SK-N-MC (cell line): ENCODE measurements around the gene POLR3E.
"Not testable (repeated sequence)": the region's sequence is repeated elsewhere in the genome, so short reads cannot be mapped to it uniquely, and the experiment has no call there.

Experiments used
- DNase-seq: peaks from one replicate; pipeline ENCODE4 v3.0.0-alpha.2; 2011; ENCODE audit warnings: low read depth, low spot score
- H3K27ac ChIP-seq: fragments of 200-600 bp; sonication (generic); 2 replicates; pipeline ENCODE4 v1.5.1; 2016; ENCODE audit warnings: mixed run types
- H3K36me3 ChIP-seq: fragments of 200-600 bp; sonication (generic); 2 replicates; pipeline ENCODE4 v1.6.1; 2017; ENCODE audit warnings: antibody characterized with exemption, low read length, mixed read lengths; ENCODE audit not compliant: insufficient read depth
- H3K4me3 ChIP-seq: fragments of 200-600 bp; sonication (generic); 2 replicates; pipeline ENCODE4 v1.5.1; 2016
- H3K9ac ChIP-seq: fragments of 200-600 bp; sonication (generic); 2 replicates; pipeline ENCODE4 v1.8.0; 2017; ENCODE audit warnings: mixed run types, mixed read lengths; ENCODE audit not compliant: insufficient read length
- H3K9me3 ChIP-seq: fragments of 200-600 bp; sonication (generic); 2 replicates; pipeline ENCODE4 v1.6.1; 2017; ENCODE audit warnings: low read depth, mild to moderate bottlenecking, antibody characterized with exemption, low read length, moderate library complexity, mixed read lengths
- EZH2 ChIP-seq: fragments of 200-600 bp; sonication (generic); IDR thresholded peaks from one replicate; pipeline ENCODE4 v1.6.1; 2017; ENCODE audit warnings: antibody characterized with exemption
- FOXP2 ChIP-seq: optimal IDR thresholded peaks from 2 replicates; pipeline ENCODE3; 2011; ENCODE audit warnings: mild to moderate bottlenecking, moderate library complexity; ENCODE audit not compliant: insufficient read depth; ENCODE audit errors: extremely low read length, control extremely low read depth
- POLR2AphosphoS5 ChIP-seq: IDR thresholded peaks from 2 replicates; pipeline ENCODE4 v1.6.1; 2012; ENCODE audit warnings: mild to moderate bottlenecking, low read depth, low read length, borderline replicate concordance

POLR3E gene

DNA sequence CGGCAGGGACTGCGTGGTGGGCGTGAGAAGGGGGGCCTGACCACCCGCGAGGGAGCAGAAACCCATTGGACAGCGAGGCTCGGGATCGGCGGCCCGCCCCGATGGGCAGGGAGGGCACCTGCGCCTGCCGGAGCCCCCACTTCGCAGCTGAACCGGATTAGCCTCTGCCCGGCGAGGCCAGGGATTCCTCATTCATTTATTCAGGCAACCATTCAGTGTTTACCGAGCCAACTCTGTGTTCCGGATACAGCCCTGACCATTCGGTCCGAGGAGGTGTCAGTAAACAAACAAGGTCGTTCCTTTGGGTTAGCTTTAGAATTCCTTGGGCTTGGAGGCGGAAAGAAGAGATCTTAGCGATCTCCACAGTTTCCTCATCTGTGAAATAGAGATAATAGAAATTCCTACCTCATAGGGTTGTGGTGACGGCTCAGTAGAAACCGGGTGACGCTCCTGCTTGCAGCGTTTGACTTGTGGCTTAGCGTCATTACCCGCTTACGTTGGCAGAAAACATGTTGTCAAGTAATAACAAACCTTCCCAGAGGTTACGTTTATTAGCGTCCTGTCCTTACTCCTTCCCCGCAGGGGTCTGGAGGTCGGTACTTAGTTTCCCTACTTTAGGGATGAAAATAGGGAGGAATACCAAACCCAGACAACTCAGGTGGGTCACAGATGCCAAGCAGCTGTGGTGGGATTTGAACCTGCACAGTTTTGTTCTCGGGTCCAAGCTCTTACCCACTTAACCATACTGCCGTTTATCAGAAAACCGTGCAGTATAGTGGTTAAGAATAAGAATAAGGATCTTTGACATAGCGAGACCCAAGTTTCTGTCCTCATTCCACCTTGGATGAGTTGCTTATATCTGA is 893 bp downstream of the POLR3E start:
- peak overlapping the region; percentile 85 for H3K27ac ChIP-seq
- TF ChIP-seq EZH2 (no peak), POLR2AphosphoS5 (peak; percentile 97), FOXP2 (no peak)
- H3K36me3 ChIP-seq, result peaks cover 7% of the 10 kb centered on the region; the same call in 1 of the 2 replicates
- peak overlapping the region; percentile 85 for H3K4me3 ChIP-seq
- DNase-seq, result peak; percentile 87
- no peaks in the 10 kb centered on the region for H3K9me3 ChIP-seq
- peak overlapping the region; percentile 95 for H3K9ac ChIP-seq

DNA sequence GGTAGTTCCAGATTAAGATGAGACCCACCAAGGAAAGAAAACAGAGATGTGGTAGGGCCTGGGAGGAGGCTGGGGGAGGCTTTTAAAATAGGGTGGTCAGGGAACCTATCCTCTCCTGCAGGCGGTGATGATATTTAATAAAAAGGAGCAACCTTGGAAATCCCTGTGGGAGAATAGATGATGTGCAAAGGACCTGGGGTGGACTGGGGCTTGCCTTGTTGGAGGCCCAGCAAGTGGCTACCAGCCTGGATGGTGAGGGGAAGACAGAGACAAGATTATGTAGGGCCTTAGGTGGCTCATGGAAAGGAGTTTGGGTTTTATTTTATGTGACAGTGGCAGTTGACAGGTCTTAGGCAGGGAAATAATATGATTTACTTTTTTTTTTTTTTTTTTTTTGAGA is 1.8 kb downstream of the POLR3E start:
- no peak for TF ChIP-seq FOXP2
- no peak for TF ChIP-seq POLR2AphosphoS5
- no peak for TF ChIP-seq EZH2
- H3K27ac ChIP-seq, result 0 out of 2 replicates have a peak overlapping the region, but pooled peaks have one; percentile 85
- no peak overlapping the region for H3K9ac ChIP-seq
- H3K36me3 ChIP-seq, result peaks cover 12% of the 10 kb centered on the region; the same call in 1 of the 2 replicates
- DNase-seq, result no peak
- no peaks in the 10 kb centered on the region for H3K9me3 ChIP-seq
- H3K4me3 ChIP-seq, result peak overlapping the region; percentile 85; the same call in 1 of the 2 replicates

- Histone ChIP-seq H3K9me3 (no peaks in the 10 kb centered on the region), H3K27ac (no peak overlapping the region), H3K9ac (no peak overlapping the region), H3K4me3 (no peak overlapping the region), H3K36me3 (peaks cover 27% of the 10 kb centered on the region; the same call in 1 of the 2 replicates)
- TF ChIP-seq EZH2 (no peak), POLR2AphosphoS5 (no peak), FOXP2 (no peak)
- DNase-seq, result no peak
Measured at GRCh38 chr16:22300427-22301071, 3.3 kb downstream of the POLR3E start.

GRCh38 chr16:22301423-22301822 is 4.2 kb downstream of the POLR3E start:
- DNase-seq, H3K9me3 ChIP-seq, H3K4me3 ChIP-seq, H3K27ac ChIP-seq, H3K9ac ChIP-seq: not testable (repeated sequence)
- H3K36me3 ChIP-seq, result peaks cover 35% of the 10 kb centered on the region; the same call in 1 of the 2 replicates

GRCh38 chr16:22302776-22303363 is 5.7 kb downstream of the POLR3E start:
- peaks cover 49% of the 10 kb centered on the region; the same call in 1 of the 2 replicates for H3K36me3 ChIP-seq
- no peaks in the 10 kb centered on the region for H3K9me3 ChIP-seq
- no peak overlapping the region for H3K9ac ChIP-seq
- H3K27ac ChIP-seq, result no peak overlapping the region
- DNase-seq, result no peak
- H3K4me3 ChIP-seq, result no peak overlapping the region
- no peak for TF ChIP-seq EZH2
- TF ChIP-seq POLR2AphosphoS5, result no peak
- TF ChIP-seq FOXP2, result no peak

GRCh38 chr16:22304411-22304810 is 7.2 kb downstream of the POLR3E start:
- H3K36me3 ChIP-seq, result peaks cover 64% of the 10 kb centered on the region; the same call in 1 of the 2 replicates
- H3K4me3 ChIP-seq, result no peak overlapping the region
- H3K9me3 ChIP-seq, result no peaks in the 10 kb centered on the region
- DNase-seq, result no peak
- H3K9ac ChIP-seq, result no peak overlapping the region
- TF ChIP-seq POLR2AphosphoS5 (no peak), FOXP2 (no peak), EZH2 (no peak)
- H3K27ac ChIP-seq, result no peak overlapping the region

- H3K36me3 ChIP-seq, result peaks cover 76% of the 10 kb centered on the region; the same call in 1 of the 2 replicates
- no peak overlapping the region for H3K27ac ChIP-seq
- DNase-seq, result no peak
- no peak for TF ChIP-seq FOXP2
- TF ChIP-seq EZH2, result no peak
- TF ChIP-seq POLR2AphosphoS5, result no peak
- H3K9ac ChIP-seq, result no peak overlapping the region
- no peaks in the 10 kb centered on the region for H3K9me3 ChIP-seq
- H3K4me3 ChIP-seq, result no peak overlapping the region
Measured at GRCh38 chr16:22306788-22307187, 9.6 kb downstream of the POLR3E start.

- DNase-seq, result no peak
- no peak for TF ChIP-seq FOXP2
- peaks cover 74% of the 10 kb centered on the region; the same call in 1 of the 2 replicates for H3K36me3 ChIP-seq
- no peaks in the 10 kb centered on the region for H3K9me3 ChIP-seq
- H3K9ac ChIP-seq, result no peak overlapping the region
- no peak overlapping the region for H3K27ac ChIP-seq
- no peak overlapping the region for H3K4me3 ChIP-seq
Measured at GRCh38 chr16:22307838-22308237, 10.6 kb downstream of the POLR3E start.
